Peyer's patch (tissue), 4 donors: ENCODE results near the gene MKNK2. TPM values are rescaled to one million over a fixed set of nuclear protein-coding genes. Genes with fewer than 3 reads are reported as not detected.
"Not testable (repeated sequence)": the region's sequence is repeated elsewhere in the genome, so short reads cannot be mapped to it uniquely, and the experiment has no call there.

Experiments
- DNase-seq, 3 donors: peaks; one replicate each; pipeline ENCODE4 v3.0.0-alpha.2; 2017 to 2019
- H3K27ac ChIP-seq, 4 donors: fragments of 200-600 bp; sonication (generic); one replicate each; pipeline ENCODE4 v1.5.1; 2016 to 2019
- H3K27me3 ChIP-seq, 2 donors: fragments of 200-600 bp; sonication (generic); one replicate each; pipeline ENCODE4 v1.5.1; 2019
- H3K36me3 ChIP-seq, 3 donors: fragments of 200-600 bp; sonication (generic); one replicate each; pipeline ENCODE4 v1.5.1; 2016 to 2019
- H3K4me1 ChIP-seq, 4 donors: fragments of 200-600 bp; sonication (generic); one replicate each; pipeline ENCODE4 v1.5.1; 2016 to 2019
- H3K4me3 ChIP-seq, 4 donors: fragments of 200-600 bp; sonication (generic); 1 replicate in 3 of 4; 2 replicates in 1 of 4; pipeline ENCODE4 v1.5.1; 2016 to 2019; ENCODE audit warnings: mild to moderate bottlenecking in 1 of 4
- H3K9me3 ChIP-seq, 4 donors: fragments of 200-600 bp; sonication (generic); one replicate each; pipeline ENCODE4 v1.5.1; 2016 to 2019; ENCODE audit warnings: mild to moderate bottlenecking in 1 of 4
- CTCF ChIP-seq, 6 experiments: fragments of 450-650 bp in 4 of 6; fragments of 200-600 bp in 2 of 6; sonication (generic) in 1 of 6; IDR thresholded peaks; one replicate each; pipeline ENCODE4 v1.5.1; 2017 to 2019; ENCODE audit warnings: antibody characterized with exemption in 6 of 6, mild to moderate bottlenecking in 3 of 6, moderate library complexity in 1 of 6
- POLR2A ChIP-seq, 2 donors: fragments of 450-650 bp; IDR thresholded peaks; one replicate each; pipeline ENCODE4 v1.5.1; 2017; ENCODE audit warnings: antibody characterized with exemption in 2 of 2, mild to moderate bottlenecking in 2 of 2, moderate library complexity in 2 of 2
- total RNA-seq, 4 donors: library from RNA; depleted of rRNA; stranded (reverse); fragments of >200 nt; gene quantifications; one replicate each; pipeline ENCODE4 v1.1.0, GENCODE V29; 2016

Gene MKNK2
- total RNA-seq, 4 donors from 2014 or later = 119 to 253 (median 192) TPM

- Histone ChIP-seq H3K9me3 (no peaks in the 10 kb centered on the region), H3K36me3 (peaks cover 0 to 14% (median 0%) of the 10 kb centered on the region in 3 donors), H3K27me3 (no peaks in the 10 kb centered on the region), H3K4me3 (no peak overlapping the region), H3K27ac (peak overlapping the region; percentile 63 to 99 (median 76)), H3K4me1 (peaks cover 0 to 73% (median 49%) of the 10 kb centered on the region in 4 donors)
- DNase-seq = peak in 2 of 3 donors; percentile 71 to 74
- TF ChIP-seq CTCF (IDR thresholded peaks at IDR 0.05) (no peak), POLR2A (IDR thresholded peaks at IDR 0.05) (no peak)
Measured at GRCh38 chr19:2089001-2089711, 38.1 kb upstream of the MKNK2 start.

GRCh38 chr19:2087621-2088100, 36.6 kb upstream of the MKNK2 start:
- DNase-seq = peak in 2 of 3 donors; percentile 78 to 81
- Histone ChIP-seq H3K27me3 (no peaks in the 10 kb centered on the region), H3K36me3 (peaks cover 0 to 19% (median 0%) of the 10 kb centered on the region in 3 donors), H3K4me1 (peaks cover 0 to 68% (median 47%) of the 10 kb centered on the region in 4 donors), H3K27ac (peak overlapping the region; percentile 44 to 99 (median 72)), H3K9me3 (no peaks in the 10 kb centered on the region), H3K4me3 (no peak overlapping the region)
- TF ChIP-seq POLR2A (IDR thresholded peaks at IDR 0.05) (no peak), CTCF (IDR thresholded peaks at IDR 0.05) (peak in 1 of 6 experiments; percentile 7)

GRCh38 chr19:2086695-2087620, 35.9 kb upstream of the MKNK2 start:
- H3K27ac ChIP-seq = peak overlapping the region; percentile 44 to 99 (median 72)
- H3K4me1 ChIP-seq = peaks cover 0 to 66% (median 52%) of the 10 kb centered on the region in 4 donors

GRCh38 chr19:2084993-2085720, 34.1 kb upstream of the MKNK2 start:
- DNase-seq = peak; percentile 63 to 98 (median 97)
- TF ChIP-seq POLR2A (IDR thresholded peaks at IDR 0.05) (no peak), CTCF (IDR thresholded peaks at IDR 0.05) (no peak)
- Histone ChIP-seq H3K36me3 (peaks cover 0 to 32% (median 0%) of the 10 kb centered on the region in 3 donors), H3K4me3 (peak overlapping the region; percentile 36 to 54 (median 48)), H3K27me3 (no peaks in the 10 kb centered on the region), H3K4me1 (peaks cover 0 to 48% (median 45%) of the 10 kb centered on the region in 4 donors), H3K9me3 (no peaks in the 10 kb centered on the region), H3K27ac (peak overlapping the region; percentile 43 to 99 (median 71))

More at GRCh38 chr19:2086695-2087620, 35.9 kb upstream of the MKNK2 start:
- not testable (repeated sequence) for H3K9me3 ChIP-seq, H3K27me3 ChIP-seq, H3K4me3 ChIP-seq
- peak in 2 of 3 donors; percentile 75 to 79 for DNase-seq
- H3K36me3 ChIP-seq = peaks cover 0 to 19% (median 0%) of the 10 kb centered on the region in 3 donors

- no peaks in the 10 kb centered on the region for H3K27me3 ChIP-seq
- H3K27ac ChIP-seq = peak overlapping the region; percentile 63 to 99 (median 78)
- TF ChIP-seq POLR2A (IDR thresholded peaks at IDR 0.05) (no peak), CTCF (IDR thresholded peaks at IDR 0.05) (no peak)
- DNase-seq = peak in 2 of 3 donors; percentile 85 to 86
- no peaks in the 10 kb centered on the region for H3K9me3 ChIP-seq
- peaks cover 0 to 39% (median 32%) of the 10 kb centered on the region in 4 donors for H3K4me1 ChIP-seq
- peak overlapping the region; percentile 36 to 54 (median 48) for H3K4me3 ChIP-seq
- H3K36me3 ChIP-seq = peaks cover 0 to 51% (median 0%) of the 10 kb centered on the region in 3 donors
Measured at GRCh38 chr19:2083174-2083854, 32.3 kb upstream of the MKNK2 start.
